LNCaP clone FGC (cell line): Measurements from ENCODE around the gene TBCCD1.
"Not testable (repeated sequence)": the region's sequence is repeated elsewhere in the genome, so short reads cannot be mapped to it uniquely, and the experiment has no call there.

ENCODE experiments used
- DNase-seq: peaks from one replicate; pipeline ENCODE4 v3.0.0-alpha.2; 2011; ENCODE audit warnings: low read depth
- H3K4me3 ChIP-seq: 2 replicates; pipeline ENCODE4 v1.5.1; 2011; ENCODE audit warnings: mild to moderate bottlenecking, low read depth, low read length, control low read depth
- CTCF ChIP-seq: IDR thresholded peaks from 2 replicates; pipeline ENCODE4 v1.5.1; 2012; ENCODE audit warnings: mild to moderate bottlenecking; ENCODE audit not compliant: control insufficient read depth, insufficient read depth; ENCODE audit errors: extremely low read depth

Gene TBCCD1

GRCh38 chr3:186577521-186577920, 10.4 kb upstream of the TBCCD1 start:
- no peak overlapping the region for H3K4me3 ChIP-seq
- TF ChIP-seq CTCF = no peak
- no peak for DNase-seq

- no peak for TF ChIP-seq CTCF
- H3K4me3 ChIP-seq = peak overlapping the region; percentile 90
- DNase-seq = no peak
Observed at GRCh38 chr3:186571644-186572013, 4.5 kb upstream of the TBCCD1 start.

- H3K4me3 ChIP-seq = peak overlapping the region; percentile 90
- TF ChIP-seq CTCF = no peak
- DNase-seq = no peak
Observed at GRCh38 chr3:186570941-186571643, 4.0 kb upstream of the TBCCD1 start.

- H3K4me3 ChIP-seq = peak within 1 kb of the TSS; percentile 90
- DNase-seq = peak; percentile 100
- no peak for TF ChIP-seq CTCF
Observed at GRCh38 chr3:186570096-186570940, 3.2 kb upstream of the TBCCD1 start, which contains the start of gene DNAJB11. Gene DNAJB11 (plus strand): TSS chr3:186570720. CDS start chr3:186570898, 178 bp downstream.

GRCh38 chr3:186569779-186570095, 2.6 kb upstream of the TBCCD1 start:
- H3K4me3 ChIP-seq = peak overlapping the region; percentile 90
- TF ChIP-seq CTCF = no peak
- DNase-seq = no peak

GRCh38 chr3:186569361-186569760, 2.2 kb upstream of the TBCCD1 start:
- DNase-seq = not testable (repeated sequence)
- H3K4me3 ChIP-seq = peak overlapping the region; percentile 90

- no peak for DNase-seq
- peak overlapping the region; percentile 97 for H3K4me3 ChIP-seq
- no peak for TF ChIP-seq CTCF
Observed at GRCh38 chr3:186566772-186567071, 417 bp downstream of the TBCCD1 start.
